Glutamatergic neuron (in vitro differentiated cells): ENCODE data around the gene CAPN9. TPM values are rescaled to one million over a fixed set of nuclear protein-coding genes. Genes with fewer than 3 reads are reported as not detected.

Source experiments
- DNase-seq: peaks from one replicate; pipeline ENCODE4 v3.0.0; 2022
- H3K27ac Mint-ChIP-seq: one replicate; pipeline ENCODE4 v1.8.0; 2020; ENCODE audit warnings: mild to moderate bottlenecking, mixed read lengths, inconsistent platforms; ENCODE audit not compliant: unreplicated experiment
- H3K27me3 Mint-ChIP-seq: one replicate; pipeline ENCODE4 v1.8.0; 2020; ENCODE audit warnings: mild to moderate bottlenecking, moderate library complexity, mixed read lengths, inconsistent platforms; ENCODE audit not compliant: unreplicated experiment
- H3K36me3 Mint-ChIP-seq: one replicate; pipeline ENCODE4 v1.8.0; 2020; ENCODE audit warnings: mild to moderate bottlenecking, mixed read lengths, inconsistent platforms; ENCODE audit not compliant: unreplicated experiment
- H3K4me1 Mint-ChIP-seq: one replicate; pipeline ENCODE4 v1.8.0; 2020; ENCODE audit warnings: mild to moderate bottlenecking, low read depth, mixed read lengths, inconsistent platforms; ENCODE audit not compliant: unreplicated experiment
- H3K4me3 Mint-ChIP-seq: one replicate; pipeline ENCODE4 v1.8.0; 2020; ENCODE audit warnings: mild to moderate bottlenecking, mixed read lengths, inconsistent platforms; ENCODE audit not compliant: unreplicated experiment
- H3K9me3 Mint-ChIP-seq: one replicate; pipeline ENCODE4 v1.8.0; 2020; ENCODE audit warnings: mild to moderate bottlenecking, moderate library complexity, mixed read lengths, inconsistent platforms; ENCODE audit not compliant: unreplicated experiment
- CTCF ChIP-seq: fragments of 200-600 bp; sonication (generic); IDR thresholded peaks from one replicate; pipeline ENCODE4 v1.5.0; 2021; ENCODE audit not compliant: partially characterized antibody, unreplicated experiment
- total RNA-seq: library from RNA; stranded (reverse); fragmentation: NEBNext Ultra II Directional; extraction: Animal tissue kit (Norgen Biotek cat#: 25700); gene quantifications from one replicate; pipeline ENCODE4 v1.2.1, GENCODE V29; 2021; ENCODE audit not compliant: unreplicated experiment

CAPN9 gene
- total RNA-seq, 1 donor from 2014 or later: not detected

GRCh38 chr1:230728710-230729392, 18.3 kb upstream of the CAPN9 start:
- Mint-ChIP-seq H3K27me3 (peaks cover 2% of the 10 kb centered on the region), H3K4me3 (peak overlapping the region; percentile 44), H3K4me1 (peaks cover 13% of the 10 kb centered on the region), H3K36me3 (peaks cover 7% of the 10 kb centered on the region), H3K27ac (peak overlapping the region; percentile 41), H3K9me3 (peaks cover 3% of the 10 kb centered on the region)
- TF ChIP-seq CTCF: no peak
- no peak for DNase-seq

- no peak for DNase-seq
- Mint-ChIP-seq H3K36me3 (peaks cover 7% of the 10 kb centered on the region), H3K27ac (no peak overlapping the region), H3K4me1 (peaks cover 13% of the 10 kb centered on the region), H3K27me3 (peaks cover 2% of the 10 kb centered on the region), H3K9me3 (peaks cover 3% of the 10 kb centered on the region), H3K4me3 (no peak overlapping the region)
- TF ChIP-seq CTCF: no peak
Measured at GRCh38 chr1:230730977-230731376, 16.2 kb upstream of the CAPN9 start.

GRCh38 chr1:230735447-230735846, 11.7 kb upstream of the CAPN9 start:
- H3K9me3 Mint-ChIP-seq: peaks cover 3% of the 10 kb centered on the region

GRCh38 chr1:230737622-230738262, 9.4 kb upstream of the CAPN9 start:
- TF ChIP-seq CTCF: no peak
- peaks cover 3% of the 10 kb centered on the region for H3K9me3 Mint-ChIP-seq
- H3K27me3 Mint-ChIP-seq: peaks cover 4% of the 10 kb centered on the region
- DNase-seq: no peak
- H3K36me3 Mint-ChIP-seq: peaks cover 11% of the 10 kb centered on the region
- H3K4me3 Mint-ChIP-seq: no peak overlapping the region
- no peak overlapping the region for H3K27ac Mint-ChIP-seq
- H3K4me1 Mint-ChIP-seq: no peaks in the 10 kb centered on the region

More at GRCh38 chr1:230735447-230735846, 11.7 kb upstream of the CAPN9 start:
- Mint-ChIP-seq H3K27me3 (peaks cover 4% of the 10 kb centered on the region), H3K36me3 (peaks cover 11% of the 10 kb centered on the region), H3K27ac (no peak overlapping the region), H3K4me1 (no peaks in the 10 kb centered on the region), H3K4me3 (no peak overlapping the region)
- no peak for TF ChIP-seq CTCF
- DNase-seq: no peak
